ENCODE results near the gene BSCL2.
"Not testable (repeated sequence)": the region's sequence is repeated elsewhere in the genome, so short reads cannot be mapped to it uniquely, and the experiment has no call there.

Gene BSCL2

GRCh38 chr11:62652161-62653006, 54.8 kb downstream of the BSCL2 start:
- peak; percentile 56 for DNase-seq

DNA sequence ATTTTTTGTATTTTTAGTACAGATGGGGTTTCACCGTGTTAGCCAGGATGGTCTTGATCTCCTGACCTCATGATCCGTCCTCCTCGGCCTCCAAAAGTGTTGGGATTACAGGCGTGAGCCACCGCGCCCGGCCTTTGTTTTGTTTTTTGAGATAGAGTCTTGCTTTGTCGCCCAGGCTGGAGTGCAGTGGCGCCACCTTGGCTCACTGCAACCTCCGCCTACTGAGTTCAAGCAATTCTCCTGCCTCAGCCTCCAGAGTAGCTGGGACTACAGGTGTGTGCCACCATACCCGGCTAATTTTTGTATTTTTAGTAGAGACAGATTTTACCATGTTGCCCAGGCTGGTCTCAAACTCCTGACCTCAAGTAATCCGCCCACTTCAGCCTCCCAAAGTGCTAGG, 56.9 kb downstream of the BSCL2 start:
- DNase-seq: not testable (repeated sequence)

GRCh38 chr11:62649486-62649885, 57.7 kb downstream of the BSCL2 start:
- DNase-seq: no peak

- DNase-seq: no peak
These were observed 58.3 kb downstream of the BSCL2 start for GRCh38 chr11:62648967-62649364.

DNA sequence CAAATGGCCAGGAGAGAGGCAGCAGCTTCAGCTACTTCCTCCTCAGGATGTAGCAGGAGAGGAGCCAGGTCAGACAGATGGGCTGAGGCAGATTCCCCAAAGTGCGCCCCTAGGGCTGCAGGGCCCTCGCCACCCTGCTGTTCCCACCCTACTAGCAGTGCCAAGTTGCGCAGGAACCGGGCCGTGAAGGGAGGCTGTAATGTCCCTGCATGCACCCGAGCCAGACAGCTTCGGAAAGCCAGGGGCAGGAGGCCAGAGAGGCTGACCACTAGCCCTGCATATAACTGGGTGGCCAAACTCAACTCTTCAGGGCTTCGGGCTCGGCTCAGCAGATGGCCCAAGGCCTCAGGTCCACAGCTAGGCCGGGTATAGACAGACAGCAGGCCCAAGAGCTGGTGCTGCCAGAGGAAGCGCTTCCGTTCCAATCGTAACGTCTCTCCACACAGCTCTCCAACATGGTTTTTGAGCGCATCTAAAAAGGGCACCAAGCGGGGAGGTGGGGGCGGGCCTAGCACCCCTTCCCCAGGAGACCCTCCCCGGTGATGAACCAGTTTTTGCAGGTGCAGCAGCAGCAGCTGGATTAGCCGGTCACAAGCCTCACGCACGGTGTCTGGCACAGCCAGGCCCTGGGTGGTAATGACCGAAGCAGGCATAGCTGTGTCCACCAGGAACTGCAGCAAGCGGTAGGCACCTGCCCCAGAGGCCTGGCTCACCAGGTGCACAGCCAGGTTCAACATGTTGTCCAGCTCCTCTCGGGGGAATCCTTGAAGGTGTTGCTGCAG, 58.8 kb downstream of the BSCL2 start:
- DNase-seq: no peak

DNA sequence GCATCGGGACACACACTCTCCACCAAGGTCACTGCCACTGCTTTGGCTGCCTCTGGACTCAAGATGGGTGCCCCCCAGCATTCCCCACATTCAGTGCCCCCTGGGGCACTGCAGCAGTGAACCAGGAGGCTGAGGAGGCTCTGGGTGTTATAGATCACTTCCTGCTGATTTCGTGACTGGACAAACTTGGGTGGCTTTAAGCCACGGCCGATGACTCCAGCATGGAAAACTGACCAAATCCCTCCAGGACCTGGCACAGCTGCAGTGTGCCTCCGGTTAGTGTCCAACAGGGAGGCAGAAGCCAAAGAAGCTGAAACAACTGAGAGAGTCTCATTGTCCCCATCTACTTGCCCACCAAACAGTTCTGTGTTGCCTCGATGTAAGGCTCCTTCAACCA, 59.6 kb downstream of the BSCL2 start:
- no peak for DNase-seq

- DNase-seq: no peak
These were observed 60.2 kb downstream of the BSCL2 start for GRCh38 chr11:62646825-62647608.

- DNase-seq: peak; percentile 99
These were observed 61.0 kb downstream of the BSCL2 start, which contains the start of gene GANAB for GRCh38 chr11:62645946-62646824. Gene GANAB, minus strand, starts transcription at chr11:62646613. Its CDS starts 14 bp downstream, at chr11:62646599.

DNA sequence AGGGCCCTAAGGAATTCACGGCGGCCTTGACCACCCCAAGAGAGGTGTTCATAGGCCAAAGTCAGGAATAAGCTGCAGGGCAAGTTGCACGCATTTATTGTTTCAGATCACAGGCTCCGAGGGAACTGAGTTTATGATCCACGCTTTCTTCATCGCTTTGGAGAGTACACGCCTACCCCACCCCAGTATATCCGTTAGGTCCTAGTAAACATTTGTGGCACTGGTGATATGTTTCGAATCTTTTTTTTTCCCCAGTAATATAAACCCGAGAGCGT, 61.6 kb downstream of the BSCL2 start:
- no peak for DNase-seq

DNA sequence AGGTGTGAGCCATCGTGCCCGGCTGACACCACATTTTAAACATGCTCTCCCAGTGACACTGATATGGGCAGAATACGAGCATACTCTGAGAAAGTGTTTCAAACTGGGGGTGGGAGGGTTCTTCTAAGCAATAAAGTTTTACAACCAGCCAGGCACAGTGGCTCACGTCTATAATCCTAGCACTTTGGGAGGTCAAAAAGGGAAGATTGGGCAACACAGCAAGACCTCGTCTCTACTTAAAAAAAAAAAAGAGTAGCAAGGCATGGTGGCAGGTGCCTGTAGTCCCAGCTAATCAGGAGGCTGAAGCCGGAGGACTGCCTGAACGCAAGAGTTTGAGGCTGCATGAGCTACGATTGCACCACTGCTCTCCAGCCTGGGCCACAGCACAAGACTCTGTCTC, 63.0 kb downstream of the BSCL2 start:
- DNase-seq: no peak

Data from OCI-M1 (cell line).